ENCODE results near the gene XYLT2.

Gene XYLT2

GRCh38 chr17:50348522-50349242, 2.8 kb downstream of the XYLT2 start:
- DNase-seq (ENCODE audit: low spot score), result no peak

- DNase-seq (ENCODE audit: low spot score), result no peak
Measured at GRCh38 chr17:50349243-50349600, 3.3 kb downstream of the XYLT2 start.

GRCh38 chr17:50350733-50351132, 4.8 kb downstream of the XYLT2 start:
- DNase-seq (ENCODE audit: low spot score), result no peak

- no peak for DNase-seq (ENCODE audit: low spot score)
Measured at GRCh38 chr17:50352072-50352692, 6.3 kb downstream of the XYLT2 start.

GRCh38 chr17:50352693-50353599, 7.0 kb downstream of the XYLT2 start:
- DNase-seq (ENCODE audit: low spot score), result no peak

GRCh38 chr17:50353600-50354195, 7.8 kb downstream of the XYLT2 start:
- no peak for DNase-seq (ENCODE audit: low spot score)

- DNase-seq (ENCODE audit: low spot score), result no peak
Measured at GRCh38 chr17:50354198-50354597, 8.3 kb downstream of the XYLT2 start.

- no peak for DNase-seq (ENCODE audit: low spot score)
Measured at GRCh38 chr17:50354776-50355175, 8.8 kb downstream of the XYLT2 start.

GRCh38 chr17:50355336-50355700, 9.4 kb downstream of the XYLT2 start:
- DNase-seq (ENCODE audit: low spot score), result no peak

GRCh38 chr17:50355701-50356341, 9.9 kb downstream of the XYLT2 start:
- DNase-seq (ENCODE audit: low spot score), result no peak

GRCh38 chr17:50356418-50356817, 10.5 kb downstream of the XYLT2 start:
- DNase-seq (ENCODE audit: low spot score), result no peak

- no peak for DNase-seq (ENCODE audit: low spot score)
Measured at GRCh38 chr17:50356892-50357510, 11.1 kb downstream of the XYLT2 start.

GRCh38 chr17:50358177-50358576, 12.3 kb downstream of the XYLT2 start:
- DNase-seq (ENCODE audit: low spot score), result no peak

GRCh38 chr17:50359005-50359699, 13.2 kb downstream of the XYLT2 start:
- DNase-seq (ENCODE audit: low spot score), result no peak

- DNase-seq (ENCODE audit: low spot score), result no peak
Measured at GRCh38 chr17:50359998-50360461, 14.1 kb downstream of the XYLT2 start.

GRCh38 chr17:50360486-50361115, 14.7 kb downstream of the XYLT2 start:
- DNase-seq (ENCODE audit: low spot score), result no peak

GRCh38 chr17:50361561-50362480, 15.9 kb downstream of the XYLT2 start:
- DNase-seq (ENCODE audit: low spot score), result peak; percentile 84

- DNase-seq (ENCODE audit: low spot score), result no peak
Measured at GRCh38 chr17:50362661-50363060, 16.7 kb downstream of the XYLT2 start.
